ENCODE measurements around the gene PDE10A. TPM values are rescaled to one million over a fixed set of nuclear protein-coding genes. Genes with fewer than 3 reads are reported as not detected.

PDE10A gene
- total RNA-seq, 1 donor from 2014 or later, result 6.0 TPM

DNA sequence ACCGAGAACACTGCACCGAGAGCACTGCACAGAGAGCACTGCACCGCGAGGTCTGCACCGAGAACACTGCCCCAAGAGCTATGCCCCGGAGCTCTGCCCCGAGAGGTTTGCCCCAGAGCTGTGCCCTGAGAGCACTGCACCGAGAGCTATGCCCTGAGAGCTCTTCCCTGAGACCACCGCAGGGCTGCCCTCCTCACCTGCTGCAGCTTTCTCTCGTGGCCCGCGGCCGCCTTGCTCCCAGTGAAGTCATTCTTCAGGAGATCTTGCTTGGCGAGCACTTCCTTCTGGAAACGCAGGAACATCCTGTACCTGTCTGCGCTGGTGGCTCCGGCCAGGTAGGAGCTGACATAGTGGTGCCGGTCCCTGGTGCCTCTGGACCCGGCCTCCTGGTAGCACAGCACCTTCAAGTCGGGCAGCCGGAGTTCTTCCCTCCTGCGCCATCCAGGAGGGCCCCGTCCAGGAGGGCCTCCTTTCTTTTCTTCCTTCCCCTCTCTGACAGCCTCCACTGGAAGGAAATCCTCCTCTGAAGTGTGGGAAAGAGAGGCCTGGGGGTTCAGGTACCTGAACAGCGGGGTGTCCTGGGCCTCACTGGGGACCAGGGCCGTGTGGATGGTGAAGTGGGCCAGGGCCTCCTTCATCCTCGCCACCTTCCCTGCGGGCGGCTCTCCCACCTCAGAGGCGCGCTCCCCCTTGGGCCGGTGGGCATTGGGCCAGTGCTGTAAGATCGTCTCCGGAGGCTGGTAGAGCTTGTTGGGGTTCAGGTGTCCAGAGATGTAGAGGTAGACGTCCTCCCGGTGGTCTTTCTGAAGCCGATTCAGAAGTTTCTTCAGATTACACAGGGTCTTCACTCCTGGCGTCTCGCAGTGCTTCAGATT, 361.4 kb downstream of the PDE10A start:
- no peaks in the 10 kb centered on the region for H3K27me3 ChIP-seq
- H3K9me3 ChIP-seq, result no peaks in the 10 kb centered on the region
- no peaks in the 10 kb centered on the region for H3K4me1 ChIP-seq
- no peak overlapping the region for H3K4me3 ChIP-seq
- ATAC-seq (peak; percentile 25), DNase-seq (no peak)
- intact Hi-C loops (cut with DNase I), result no loop called here
- no peaks in the 10 kb centered on the region for H3K36me3 ChIP-seq
- TF ChIP-seq, protein P1, sequence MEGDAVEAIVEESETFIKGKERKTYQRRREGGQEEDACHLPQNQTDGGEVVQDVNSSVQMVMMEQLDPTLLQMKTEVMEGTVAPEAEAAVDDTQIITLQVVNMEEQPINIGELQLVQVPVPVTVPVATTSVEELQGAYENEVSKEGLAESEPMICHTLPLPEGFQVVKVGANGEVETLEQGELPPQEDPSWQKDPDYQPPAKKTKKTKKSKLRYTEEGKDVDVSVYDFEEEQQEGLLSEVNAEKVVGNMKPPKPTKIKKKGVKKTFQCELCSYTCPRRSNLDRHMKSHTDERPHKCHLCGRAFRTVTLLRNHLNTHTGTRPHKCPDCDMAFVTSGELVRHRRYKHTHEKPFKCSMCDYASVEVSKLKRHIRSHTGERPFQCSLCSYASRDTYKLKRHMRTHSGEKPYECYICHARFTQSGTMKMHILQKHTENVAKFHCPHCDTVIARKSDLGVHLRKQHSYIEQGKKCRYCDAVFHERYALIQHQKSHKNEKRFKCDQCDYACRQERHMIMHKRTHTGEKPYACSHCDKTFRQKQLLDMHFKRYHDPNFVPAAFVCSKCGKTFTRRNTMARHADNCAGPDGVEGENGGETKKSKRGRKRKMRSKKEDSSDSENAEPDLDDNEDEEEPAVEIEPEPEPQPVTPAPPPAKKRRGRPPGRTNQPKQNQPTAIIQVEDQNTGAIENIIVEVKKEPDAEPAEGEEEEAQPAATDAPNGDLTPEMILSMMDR (IDR thresholded peaks at IDR 0.05), result no peak
- no peak overlapping the region for H3K27ac ChIP-seq

GRCh38 chr6:165300422-165300936, 362.6 kb downstream of the PDE10A start:
- Histone ChIP-seq H3K9me3 (no peaks in the 10 kb centered on the region), H3K36me3 (no peaks in the 10 kb centered on the region), H3K27me3 (no peaks in the 10 kb centered on the region), H3K4me1 (no peaks in the 10 kb centered on the region), H3K4me3 (no peak overlapping the region), H3K27ac (no peak overlapping the region)
- TF ChIP-seq, protein P1 (IDR thresholded peaks at IDR 0.05), result no peak
- DNase-seq (no peak), ATAC-seq (no peak)
- intact Hi-C loops (cut with DNase I), result no loop called here

DNA sequence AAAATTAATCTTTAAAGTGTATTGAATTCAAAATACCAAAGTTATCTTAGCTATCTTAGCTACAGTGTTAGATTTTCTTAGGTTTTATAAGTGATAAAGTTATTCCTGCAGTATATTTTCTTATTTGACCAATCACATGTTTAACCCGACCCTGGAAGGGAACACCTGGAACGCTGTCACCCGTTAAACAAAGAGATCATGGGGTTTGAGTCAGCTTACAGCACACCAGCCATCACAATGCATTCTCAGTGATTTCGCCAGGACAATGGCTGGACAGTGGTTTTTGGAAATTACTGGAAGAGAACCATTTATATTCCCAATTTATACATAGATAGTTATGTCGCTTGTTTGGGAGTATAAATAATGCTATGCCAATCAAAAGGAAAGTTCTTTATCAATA, 364.2 kb downstream of the PDE10A start:
- Histone ChIP-seq H3K4me1 (no peaks in the 10 kb centered on the region), H3K4me3 (no peak overlapping the region), H3K27ac (no peak overlapping the region), H3K27me3 (no peaks in the 10 kb centered on the region), H3K9me3 (no peaks in the 10 kb centered on the region), H3K36me3 (no peaks in the 10 kb centered on the region)
- no peak for ATAC-seq
- TF ChIP-seq, protein P1 (IDR thresholded peaks at IDR 0.05), result no peak
- DNase-seq, result no peak
- intact Hi-C loops (cut with DNase I), result no loop called here

DNA sequence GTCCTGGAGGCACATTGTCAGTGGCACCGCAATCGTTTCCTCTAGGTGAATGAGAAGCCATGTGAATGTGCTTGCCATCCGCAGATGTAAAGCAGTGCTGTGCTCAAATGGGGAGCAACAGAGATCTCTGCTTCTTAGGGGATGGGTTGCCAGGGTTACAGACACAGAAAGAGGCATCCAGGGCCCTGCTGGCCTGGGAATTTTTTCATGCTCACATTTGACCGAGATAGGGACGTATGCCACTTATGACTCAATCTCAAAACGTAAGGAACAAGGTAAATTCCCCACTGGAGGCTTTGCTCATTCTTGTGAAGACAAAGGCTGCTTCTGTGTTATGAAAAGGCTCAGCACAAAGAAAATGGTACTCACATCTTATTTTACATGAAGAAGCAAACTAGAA, 364.6 kb downstream of the PDE10A start:
- DNase-seq, result no peak
- Histone ChIP-seq H3K4me1 (no peaks in the 10 kb centered on the region), H3K27ac (no peak overlapping the region), H3K9me3 (no peaks in the 10 kb centered on the region), H3K36me3 (no peaks in the 10 kb centered on the region), H3K4me3 (no peak overlapping the region), H3K27me3 (no peaks in the 10 kb centered on the region)
- TF ChIP-seq, protein P1 (IDR thresholded peaks at IDR 0.05), result no peak
- intact Hi-C loops (cut with DNase I), result no loop called here
- ATAC-seq, result no peak

GRCh38 chr6:165292657-165293056, 370.4 kb downstream of the PDE10A start:
- DNase-seq, result no peak
- TF ChIP-seq, protein P1 (IDR thresholded peaks at IDR 0.05), result no peak
- no peak for ATAC-seq
- intact Hi-C loops (cut with DNase I), result no loop called here
- Histone ChIP-seq H3K27ac (no peak overlapping the region), H3K36me3 (no peaks in the 10 kb centered on the region), H3K4me3 (no peak overlapping the region), H3K27me3 (no peaks in the 10 kb centered on the region), H3K4me1 (no peaks in the 10 kb centered on the region), H3K9me3 (no peaks in the 10 kb centered on the region)

Data from upper lobe of right lung (tissue), 1 donor.